GM21825 (cell line): Measurements from ENCODE around the gene TMEM151B.
A peak's percentile ranks its signal among the peaks of the same experiment; 100 is the strongest.
"Not testable (repeated sequence)": the region's sequence is repeated elsewhere in the genome, so short reads cannot be mapped to it uniquely, and the experiment has no call there.

Experiments used
- ATAC-seq: cut with Tn5 transposase; IDR thresholded peaks from one replicate; pipeline ENCODE4 v1.9.1; 2021; ENCODE audit warnings: mild to moderate bottlenecking, moderate library complexity; ENCODE audit not compliant: unreplicated experiment

TMEM151B gene

DNA sequence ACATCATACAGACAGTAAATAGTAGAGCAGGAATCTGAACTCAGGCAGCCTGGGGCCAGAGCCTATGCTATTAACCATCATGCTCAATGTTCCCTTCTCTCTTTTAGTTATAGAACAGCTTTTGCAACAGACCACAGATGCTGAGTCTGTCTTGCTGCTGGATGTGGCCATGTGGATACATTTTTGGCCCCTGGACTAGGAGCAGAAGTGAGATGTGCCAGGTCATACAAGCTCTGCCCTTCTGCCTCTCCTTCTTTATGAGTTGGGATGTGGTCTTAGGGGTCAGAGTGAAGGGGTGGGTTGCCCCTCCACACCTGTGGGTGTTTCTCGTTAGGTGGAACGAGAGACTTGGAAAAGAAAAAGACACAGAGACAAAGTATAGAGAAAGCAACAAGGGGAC, 57.5 kb downstream of the TMEM151B start:
- ATAC-seq: no peak

DNA sequence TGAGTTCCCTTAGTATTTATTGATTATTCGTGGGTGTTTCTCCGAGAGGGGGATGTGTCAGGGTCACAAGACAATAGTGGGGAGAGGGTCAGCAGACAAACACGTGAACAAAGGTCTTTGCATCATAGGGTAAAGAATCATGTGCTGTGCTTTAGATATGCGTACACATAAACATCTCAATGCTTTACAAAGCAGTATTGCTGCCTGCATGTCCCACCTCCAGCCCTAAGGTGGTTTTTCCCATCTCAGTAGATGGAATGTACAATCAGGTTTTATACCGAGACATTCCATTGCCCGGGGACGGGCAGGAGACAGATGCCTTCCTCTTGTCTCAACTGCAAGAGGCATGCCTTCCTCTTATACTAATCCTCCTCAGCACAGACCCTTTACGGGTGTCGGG, 58.0 kb downstream of the TMEM151B start:
- not testable (repeated sequence) for ATAC-seq

DNA sequence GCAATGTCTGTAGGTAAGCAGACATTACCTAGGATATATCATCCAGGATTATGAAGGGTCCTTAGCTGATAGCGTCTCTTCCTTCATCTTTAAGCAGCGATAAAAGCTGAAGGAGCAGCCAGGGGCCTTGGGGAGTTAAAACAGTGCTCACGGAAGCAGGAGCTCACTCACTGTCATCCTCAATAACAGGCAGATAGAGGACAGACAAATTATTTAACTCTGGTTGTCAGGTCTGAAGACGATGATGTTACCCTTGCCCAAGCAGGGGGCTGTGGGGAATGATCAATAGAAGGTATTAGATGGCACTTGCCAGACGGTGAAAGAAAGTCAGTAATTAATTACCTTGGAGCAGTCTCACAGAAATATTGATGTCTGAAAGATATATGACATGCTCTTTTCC, 59.6 kb downstream of the TMEM151B start:
- ATAC-seq: no peak

DNA sequence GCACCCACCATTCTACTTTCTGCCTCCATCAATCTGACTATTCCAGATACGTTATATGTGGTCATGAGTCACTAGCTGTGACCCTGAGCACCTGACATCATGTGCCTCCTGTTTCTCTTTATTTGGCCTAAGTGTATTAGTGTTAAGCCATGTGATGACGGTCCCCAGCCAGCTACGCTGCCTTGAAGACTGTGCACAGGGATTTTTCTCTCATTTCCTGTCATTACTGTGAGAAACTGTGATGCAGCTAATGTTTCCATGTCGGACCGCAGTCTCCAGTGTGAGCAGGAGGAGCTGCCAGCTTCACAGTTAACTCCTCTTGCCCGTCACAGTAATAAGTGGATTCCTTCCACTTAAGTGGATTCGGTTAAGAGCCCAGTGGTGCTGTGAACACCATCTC, 62.3 kb downstream of the TMEM151B start:
- ATAC-seq: no peak

DNA sequence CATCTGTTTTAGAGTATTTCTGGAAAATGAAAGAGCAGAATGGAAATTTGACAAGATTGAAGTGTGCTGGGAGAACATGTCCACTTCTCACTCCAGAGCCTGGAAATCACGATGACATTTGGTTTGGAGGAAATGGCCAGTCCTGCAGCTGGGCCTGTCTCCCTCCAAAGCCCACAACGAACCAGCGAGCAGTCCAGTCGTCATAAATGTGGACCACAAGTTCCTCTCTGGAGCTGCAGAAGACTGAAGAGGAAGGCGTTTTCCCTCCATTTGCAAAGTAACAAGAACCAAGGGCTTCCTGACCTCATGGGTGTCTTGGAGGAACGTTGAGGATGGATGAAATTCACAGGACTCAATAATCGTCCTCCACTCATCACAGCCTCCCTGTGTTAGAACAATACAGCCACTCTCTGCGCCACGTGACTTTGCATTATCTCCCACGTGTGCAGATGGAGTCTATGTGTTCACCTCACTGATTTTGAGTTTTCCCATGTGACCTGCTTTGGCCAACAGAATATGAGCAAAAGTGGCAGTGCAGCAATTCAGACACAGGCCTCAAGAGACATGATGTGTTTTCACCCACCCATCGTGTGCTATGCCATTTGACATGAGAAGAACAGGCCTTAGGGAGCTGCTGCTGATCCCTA, 63.1 kb downstream of the TMEM151B start:
- ATAC-seq: no peak

DNA sequence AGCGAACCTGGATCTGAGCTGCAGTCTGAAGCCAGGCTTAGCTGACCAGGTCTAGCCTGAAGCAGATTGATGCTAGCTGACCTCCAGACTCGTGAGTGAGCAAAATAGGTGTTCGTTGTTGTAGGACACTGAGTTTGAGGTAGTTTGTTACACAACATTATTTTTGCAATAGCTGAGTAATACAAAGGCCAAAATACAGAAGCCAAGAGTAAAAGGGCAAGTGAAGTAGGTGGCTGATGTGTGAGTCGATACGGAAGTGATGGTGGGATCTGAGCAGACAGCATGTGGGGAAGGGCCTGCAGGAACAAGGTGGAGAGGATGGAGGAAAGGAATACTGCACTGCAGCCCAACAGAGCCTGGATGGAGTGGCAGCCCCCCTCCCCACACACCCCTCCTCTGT, 63.7 kb downstream of the TMEM151B start:
- no peak for ATAC-seq

DNA sequence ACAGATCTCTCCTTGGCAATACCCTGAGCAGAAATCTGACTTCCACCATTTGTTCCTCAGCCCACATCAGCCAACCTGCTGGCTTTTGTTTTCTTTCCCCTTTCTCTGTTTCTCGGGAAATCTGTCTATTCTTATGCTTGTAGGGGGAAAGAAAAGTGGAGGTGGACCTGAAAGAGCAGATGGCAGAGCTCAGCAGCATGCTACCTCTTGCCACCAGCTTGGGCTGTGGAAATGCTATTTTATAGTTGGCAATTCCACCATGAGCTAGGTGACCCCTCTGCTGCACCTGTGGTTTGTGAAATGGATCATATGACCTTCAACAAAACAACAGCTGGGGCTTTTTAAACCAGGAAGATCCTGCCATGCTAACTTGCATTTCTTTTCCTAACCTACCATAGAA, 65.4 kb downstream of the TMEM151B start:
- ATAC-seq: no peak

DNA sequence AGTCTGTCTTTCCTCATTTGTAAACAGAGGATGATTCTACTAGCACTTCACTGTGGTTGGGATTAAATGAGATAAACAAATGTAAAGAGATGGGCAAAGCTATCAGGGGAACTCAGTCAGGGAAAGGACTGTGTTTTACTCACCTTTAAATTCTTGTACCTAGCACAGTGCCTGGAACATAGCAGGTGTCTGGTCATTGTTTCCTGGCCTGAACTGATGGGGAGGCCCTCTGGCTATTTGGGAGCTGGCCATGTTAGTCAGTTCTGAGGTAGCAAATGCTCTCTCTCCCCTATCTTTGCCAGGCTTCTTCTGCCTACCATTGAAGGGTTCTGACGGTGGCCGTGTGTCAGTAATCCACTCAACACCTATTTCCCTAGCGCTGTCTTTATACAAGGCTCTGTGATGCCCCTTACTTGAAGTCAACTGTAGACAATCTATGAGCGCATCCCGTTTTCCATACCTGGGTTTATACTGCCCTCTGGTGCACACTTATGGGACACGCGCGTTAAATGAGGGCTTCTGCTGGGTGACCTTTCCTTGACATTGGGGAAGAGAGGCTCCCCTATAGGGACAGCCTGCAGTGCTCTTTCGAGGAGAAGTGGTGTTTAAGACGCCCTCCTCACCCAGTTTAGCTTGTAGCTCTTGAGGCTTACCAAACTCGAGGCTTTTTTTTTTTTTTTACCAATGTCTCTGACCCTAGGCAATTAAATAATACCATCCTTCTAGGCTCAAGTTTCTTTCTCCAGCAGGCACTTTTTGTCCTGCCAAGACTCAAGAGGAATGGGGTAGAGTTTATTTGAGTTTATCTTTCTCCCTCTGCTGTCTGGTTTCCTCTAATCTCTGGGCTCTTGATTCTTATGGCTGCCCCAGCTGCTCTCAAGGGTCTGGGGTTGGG, 68.2 kb downstream of the TMEM151B start:
- peak; percentile 74 for ATAC-seq

DNA sequence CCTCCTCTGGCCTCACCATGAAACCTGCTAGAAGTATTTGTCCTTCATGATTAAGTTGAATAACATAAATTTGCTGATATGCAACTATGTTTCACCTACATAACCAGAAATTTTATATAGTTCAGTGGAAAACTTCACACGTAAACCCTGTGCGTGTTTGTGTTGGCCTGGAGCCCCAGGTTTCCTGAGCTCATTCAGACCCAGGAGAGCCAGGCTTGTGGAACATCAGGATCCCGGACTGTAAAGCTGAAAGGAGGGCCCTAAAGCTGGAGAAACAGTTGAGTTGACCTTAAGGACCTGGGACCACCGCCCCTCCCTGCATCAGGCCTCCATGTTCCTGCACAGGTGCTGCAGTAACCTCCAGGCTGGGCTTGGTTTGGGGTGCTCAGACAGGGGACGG, 69.1 kb downstream of the TMEM151B start:
- no peak for ATAC-seq

DNA sequence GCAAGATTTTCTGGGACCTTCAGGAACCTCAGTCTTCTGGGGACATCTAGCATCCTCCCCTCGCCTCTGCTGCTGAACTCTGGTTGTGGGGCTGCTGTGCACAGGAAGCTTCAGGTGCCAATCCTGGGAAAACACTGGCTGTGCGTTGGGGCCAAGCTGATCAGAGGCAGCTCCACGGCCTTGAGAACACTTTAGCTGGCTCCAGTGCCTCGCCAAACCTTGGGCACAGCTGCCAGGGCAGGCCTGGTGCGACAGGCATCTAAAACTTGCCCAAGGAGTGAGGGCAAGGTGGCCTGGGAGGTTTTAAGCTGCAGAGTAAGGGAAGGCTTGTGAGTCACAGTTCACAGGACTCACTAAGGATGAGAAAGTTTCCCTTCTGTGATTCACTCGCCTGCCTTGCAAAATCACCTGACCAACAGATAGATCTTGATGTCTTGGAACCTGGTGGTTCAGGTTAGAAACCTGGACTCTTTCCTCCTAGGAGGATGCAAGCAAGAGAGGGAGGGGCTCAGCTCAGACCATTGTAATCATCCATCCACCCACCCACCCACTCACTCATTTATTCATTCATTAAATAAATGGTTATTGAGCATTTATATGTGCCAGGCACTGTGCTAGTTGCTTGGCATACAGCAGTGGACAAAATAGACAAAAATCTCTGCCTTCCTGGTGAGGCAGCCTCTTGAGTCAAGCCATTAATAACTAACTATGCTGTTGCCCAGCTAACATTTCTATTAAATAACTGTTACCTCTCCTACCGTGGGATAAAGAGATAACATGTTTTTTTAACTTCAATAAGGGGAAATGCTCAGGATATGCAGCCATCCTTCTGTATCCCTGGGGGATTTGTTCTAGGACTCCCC, 69.7 kb downstream of the TMEM151B start:
- ATAC-seq: no peak

DNA sequence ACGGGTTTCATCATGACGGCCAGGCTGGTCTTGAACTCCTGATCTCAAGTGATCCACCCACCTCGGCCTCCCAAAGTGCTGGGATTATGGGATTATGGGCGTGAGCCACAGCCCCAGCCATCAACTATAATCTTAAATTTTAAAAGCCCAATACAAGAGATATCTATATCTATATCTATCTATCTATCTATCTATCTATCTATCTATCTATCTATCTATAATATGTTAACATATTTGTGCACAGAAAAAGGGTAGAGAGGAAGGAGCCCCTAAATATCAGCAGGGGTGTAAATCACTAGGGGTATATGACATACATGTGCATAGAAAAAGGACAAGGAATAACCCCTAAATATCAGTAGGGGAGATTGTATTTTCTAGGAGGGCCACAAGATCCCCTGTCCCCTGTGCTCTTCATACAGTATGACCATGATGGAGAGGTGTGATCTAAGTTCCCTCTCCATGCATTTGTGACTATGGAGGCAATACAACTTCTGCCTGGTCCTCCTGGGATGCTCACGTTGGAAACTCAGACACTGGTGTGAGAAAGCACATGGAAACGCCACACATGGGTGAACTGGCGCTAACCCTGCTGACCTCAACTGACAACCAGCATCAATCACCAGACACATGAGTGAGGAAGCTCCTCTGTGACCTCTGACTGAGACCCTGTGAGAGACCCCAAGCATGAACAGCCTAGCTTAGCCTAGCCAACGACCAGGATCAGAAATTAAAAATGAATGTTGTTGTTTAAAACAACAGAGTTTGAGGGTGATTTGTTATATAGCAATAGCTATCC, 71.0 kb downstream of the TMEM151B start:
- ATAC-seq: no peak

DNA sequence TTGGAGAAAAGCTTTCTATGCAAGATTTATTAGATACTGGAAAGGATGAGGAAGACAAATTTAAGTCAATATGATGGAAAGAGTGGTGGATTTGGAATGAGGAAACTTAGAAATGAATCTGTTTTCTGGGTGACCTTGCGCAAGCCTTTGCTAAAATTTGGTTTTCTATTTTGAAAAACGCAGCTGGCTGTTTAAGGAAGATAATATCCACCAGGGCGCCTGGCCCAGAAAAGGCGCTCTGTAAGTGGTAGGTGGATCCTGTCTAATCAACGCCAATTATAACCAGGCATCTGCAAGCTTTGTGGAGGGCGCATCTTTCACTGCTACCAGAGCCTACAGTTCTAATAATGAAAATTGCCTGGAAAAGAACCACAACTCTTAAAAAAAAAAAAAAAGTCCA, 71.8 kb downstream of the TMEM151B start:
- ATAC-seq: no peak

DNA sequence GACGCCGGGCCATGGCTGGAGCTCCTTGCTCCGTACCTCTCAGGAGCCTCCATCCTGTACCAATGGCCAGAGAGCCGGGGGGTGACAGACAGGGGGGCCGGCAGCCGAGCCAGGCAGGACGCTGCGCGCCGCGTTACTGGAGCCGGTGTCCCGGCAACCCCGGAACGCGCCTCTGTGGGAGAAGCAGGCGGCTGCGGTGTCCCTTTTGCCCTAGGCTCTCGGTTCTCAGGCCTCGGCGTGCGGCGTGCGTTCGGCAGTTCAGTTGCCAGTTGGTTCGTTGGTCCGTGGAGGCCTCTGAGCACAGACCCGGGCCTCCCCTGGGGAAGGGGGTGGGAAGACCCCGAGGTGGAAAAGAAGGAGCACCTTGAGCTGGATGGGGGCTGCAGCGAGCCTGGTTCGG, 72.2 kb downstream of the TMEM151B start, which contains the start of gene SPATS1:
Gene SPATS1, plus strand, starts transcription at position 162 of the 400 bp plus-strand sequence. CDS start 446 bp downstream, outside the sequence.
- no peak for ATAC-seq

DNA sequence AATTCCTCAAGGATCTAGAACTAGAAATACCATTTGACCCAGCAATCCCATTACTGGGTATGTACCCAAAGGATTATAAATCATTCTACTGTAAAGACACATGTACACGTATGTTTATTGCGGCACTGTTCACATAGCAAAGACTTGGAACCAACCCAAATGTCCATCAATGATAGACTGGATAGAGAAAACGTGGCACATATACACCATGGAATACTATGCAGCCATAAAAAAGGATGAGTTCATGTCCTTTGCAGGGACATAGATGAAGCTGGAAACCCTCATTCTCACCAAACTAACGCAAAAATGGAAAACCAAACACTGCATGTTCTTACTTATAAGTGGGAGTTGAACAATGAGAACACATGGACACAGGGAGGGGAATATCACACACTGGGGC, 76.6 kb downstream of the TMEM151B start:
- not testable (repeated sequence) for ATAC-seq

DNA sequence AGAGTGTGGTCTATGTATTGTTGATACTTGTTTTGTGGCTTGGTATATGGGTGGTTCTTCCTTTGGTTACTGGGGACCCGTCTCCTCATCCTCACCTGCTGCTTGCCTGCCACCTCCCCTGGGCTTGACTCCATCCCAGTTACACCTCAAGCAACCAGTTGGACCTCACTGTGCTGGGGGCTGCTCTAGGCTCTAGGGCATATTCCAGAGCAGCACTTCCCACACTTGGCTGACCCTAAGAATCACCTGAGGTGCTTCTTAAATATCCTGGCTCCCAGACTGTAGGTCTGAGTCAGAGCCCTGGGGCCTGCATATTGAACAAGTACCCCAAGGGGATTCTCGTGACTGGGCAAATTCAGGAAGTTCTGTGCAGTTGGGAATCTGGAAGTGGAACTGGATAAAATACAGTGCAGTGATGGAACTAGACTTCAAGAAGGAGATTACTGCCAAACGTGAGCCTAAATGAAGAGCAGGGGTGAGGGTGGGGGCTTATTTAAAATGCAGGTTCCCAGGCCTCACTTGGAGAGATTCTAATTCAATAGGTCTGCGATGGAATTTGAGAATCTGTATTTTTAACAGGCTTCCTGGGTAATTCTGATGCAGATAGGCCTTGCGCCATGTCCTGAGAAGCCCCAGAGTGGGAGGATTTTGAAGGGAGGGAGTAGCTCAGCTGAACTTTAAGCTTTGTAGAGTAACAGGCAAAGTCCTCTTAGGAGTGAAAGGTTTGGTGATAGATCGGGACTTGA, 79.8 kb downstream of the TMEM151B start:
- ATAC-seq: no peak

DNA sequence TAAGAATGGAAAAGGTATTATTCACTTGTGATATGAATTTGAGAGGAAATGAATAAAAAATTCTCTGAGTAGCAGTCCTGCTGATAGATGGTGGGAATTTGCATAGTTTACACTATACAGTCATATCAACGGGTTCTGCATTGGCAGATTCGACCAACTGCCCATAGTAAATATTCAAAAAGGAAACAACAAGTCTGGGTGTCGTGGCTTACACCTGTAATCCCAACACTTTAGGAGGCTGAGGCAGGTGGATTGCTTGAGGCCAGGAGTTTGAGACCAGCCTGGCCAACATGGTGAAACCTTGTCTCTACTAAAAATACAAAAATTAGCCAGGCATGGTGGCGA, 80.4 kb downstream of the TMEM151B start:
- not testable (repeated sequence) for ATAC-seq

DNA sequence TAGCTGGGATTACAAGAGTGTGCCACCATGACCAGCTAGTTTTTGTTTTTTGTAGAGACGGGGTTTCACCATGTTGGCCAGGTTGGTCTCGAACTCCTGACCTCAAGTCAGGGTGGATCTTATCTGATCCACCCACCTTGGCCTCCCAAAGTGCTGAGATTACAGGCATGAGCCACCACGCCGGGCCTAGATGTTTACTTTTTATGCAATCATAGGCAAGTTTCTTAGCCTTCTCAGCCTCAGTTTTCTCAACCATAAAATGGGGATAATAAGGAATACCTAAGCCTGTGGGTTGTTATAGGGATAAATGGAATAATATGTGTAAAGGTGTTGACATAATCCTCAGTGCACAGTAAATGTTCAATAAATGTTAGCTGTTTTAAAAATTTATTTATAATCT, 82.0 kb downstream of the TMEM151B start:
- no peak for ATAC-seq

DNA sequence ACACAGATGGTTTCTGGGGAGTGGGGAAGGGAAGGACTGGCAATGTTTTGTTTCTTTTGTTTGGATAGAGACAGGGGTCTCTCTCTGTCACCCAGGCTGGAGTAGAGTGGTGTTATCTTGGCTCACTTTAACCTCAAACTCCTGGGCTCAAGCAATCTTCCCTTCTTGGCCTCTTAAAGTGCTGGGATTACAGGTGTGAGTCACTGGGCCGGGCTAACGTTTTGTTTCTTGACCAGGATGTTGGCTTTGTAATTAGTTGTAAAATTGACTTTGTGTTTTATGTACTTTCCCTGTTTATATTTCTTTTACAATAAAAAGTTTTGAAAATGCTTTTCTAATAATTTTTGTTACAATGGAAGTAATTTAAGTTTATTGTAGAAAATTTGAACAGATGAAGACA, 83.1 kb downstream of the TMEM151B start:
- ATAC-seq: no peak

DNA sequence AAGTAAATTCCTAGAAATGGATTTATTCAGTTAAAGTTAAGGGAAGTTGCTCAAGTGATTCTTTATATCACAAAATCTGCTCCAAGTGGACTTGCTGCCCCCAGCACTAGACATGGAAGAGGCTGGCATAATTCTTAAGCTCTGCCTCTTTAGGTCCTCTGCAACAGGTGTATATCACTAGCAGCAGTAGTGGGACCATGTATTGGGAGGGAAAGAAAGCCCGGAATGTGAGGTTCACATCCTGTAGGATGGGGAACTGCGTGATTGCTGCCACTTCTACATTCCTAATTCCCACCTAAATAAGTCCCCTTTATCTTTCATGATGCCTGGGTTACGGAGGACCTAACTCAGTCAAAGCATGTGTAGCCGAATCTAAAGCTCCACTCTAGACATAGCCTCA, 85.4 kb downstream of the TMEM151B start:
- no peak for ATAC-seq

DNA sequence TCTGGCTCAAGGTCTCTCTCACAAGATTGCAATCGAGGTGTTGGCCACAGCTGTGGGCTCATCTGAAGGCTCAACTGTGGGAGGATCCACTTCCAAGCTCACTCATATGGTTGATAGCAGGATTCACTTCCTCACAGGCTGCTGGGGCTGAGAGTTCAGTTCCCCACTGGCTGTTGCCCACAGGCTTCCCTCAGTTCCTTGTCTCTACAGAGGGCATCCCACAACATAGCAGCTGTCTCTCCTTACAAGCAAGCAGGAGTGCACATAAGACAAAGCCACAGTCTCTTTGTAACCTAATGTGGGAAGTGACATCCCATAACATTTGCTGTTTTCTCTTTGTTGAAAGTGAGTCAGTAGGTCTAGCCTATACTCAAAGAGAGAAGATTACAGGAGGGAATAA, 86.2 kb downstream of the TMEM151B start:
- no peak for ATAC-seq
